HCT116 (cell line): Measurements from ENCODE around the gene RAPGEF1. TPM values are rescaled to one million over a fixed set of nuclear protein-coding genes. Genes with fewer than 3 reads are reported as not detected.

Experiments used
- ATAC-seq: fragments of 200-7000 bp; cut with Tn5 transposase; 2 replicates; pipeline ENCODE4 v1.9.1; 2020; ENCODE audit warnings: mild to moderate bottlenecking, moderate library complexity
- BruUV-seq: library from RNA; stranded (reverse); fragments of 400-500 nt; replicated peaks from 2 replicates; lab custom pipeline; 2021; lab: Mats Ljungman, UMichigan
- CTCF ChIA-PET: fragments of 300-600 bp; sonication (Branson Sonifier 250); formaldehyde crosslinking; loops from one replicate; lab custom pipeline; 2021; ENCODE audit warnings: antibody characterized with exemption; lab: Charles Lee
- POLR2A ChIA-PET: fragments of 300-600, 350-600 bp; sonication (Branson Sonifier 250); formaldehyde crosslinking; loops from one replicate; lab custom pipeline; 2021; ENCODE audit warnings: antibody characterized with exemption; lab: Charles Lee
- RAD21 ChIA-PET, 2 experiments: fragments of 300-600 bp; sonication (Branson Sonifier 250); formaldehyde crosslinking; loops; one replicate each; lab custom pipeline; 2023; ENCODE audit warnings: low total read pairs in 2 of 2; ENCODE audit not compliant: uncharacterized antibody in 2 of 2, unreplicated experiment in 2 of 2, low non-redundant PET in 1 of 2; lab: Charles Lee
- DNase-seq: peaks from one replicate; pipeline ENCODE4 v3.0.0-alpha.2; 2010; ENCODE audit warnings: low read depth, low spot score
- H2AFZ ChIP-seq: fragments of 200-600 bp; shearing (Covaris generic), sonication (generic); 2 replicates; pipeline ENCODE4 v1.6.1; 2017; ENCODE audit warnings: low read depth, mixed run types, mixed read lengths, antibody characterized with exemption, low read length; ENCODE audit not compliant: poor library complexity, severe bottlenecking
- H3K27ac ChIP-seq: 2 replicates; pipeline ENCODE4 v1.5.1; 2012; ENCODE audit warnings: low read depth, low read length
- H3K27me3 ChIP-seq: fragments of 200-600 bp; sonication (generic); 2 replicates; pipeline ENCODE4 v1.6.1; 2016; ENCODE audit warnings: mixed run types, low read length, mixed read lengths; ENCODE audit not compliant: insufficient read depth
- H3K36me3 ChIP-seq, 2 experiments: fragments of 200-500 bp in 1 of 2; fragments of 200-600 bp in 1 of 2; sonication (Bioruptor generic) in 1 of 2; sonication (generic) in 1 of 2; 2 replicates each; pipeline versions ENCODE4 v1.5.1 to v1.6.1; 2014 to 2016; ENCODE audit warnings: low read length in 2 of 2, inconsistent platforms in 1 of 2, mixed read lengths in 1 of 2, mixed run types in 1 of 2; ENCODE audit not compliant: insufficient read depth in 2 of 2, control insufficient read depth in 1 of 2
- H3K4me1 ChIP-seq, 2 experiments: fragments of 200-600 bp in 1 of 2; sonication (generic) in 1 of 2; 2 replicates each; pipeline versions ENCODE4 v1.5.1 to v1.6.1; 2012 to 2017; ENCODE audit warnings: low read length in 2 of 2, inconsistent platforms in 1 of 2, mild to moderate bottlenecking in 1 of 2, mixed read lengths in 1 of 2, mixed run types in 1 of 2, moderate library complexity in 1 of 2; ENCODE audit not compliant: insufficient read depth in 2 of 2, control insufficient read depth in 1 of 2
- H3K4me2 ChIP-seq: fragments of 200-600 bp; sonication (generic); 2 replicates; pipeline ENCODE4 v1.6.1; 2017; ENCODE audit warnings: mixed run types, low read length, mixed read lengths
- H3K4me3 ChIP-seq, 2 experiments: fragments of 200-600 bp in 1 of 2; sonication (generic) in 1 of 2; replicated peaks in 1 of 2; 2 replicates each; pipeline ENCODE4 v1.5.1; 2011 to 2016; ENCODE audit warnings: low read length in 2 of 2, control low read depth in 1 of 2, low read depth in 1 of 2, mild to moderate bottlenecking in 1 of 2, mixed read lengths in 1 of 2, mixed run types in 1 of 2
- H3K79me2 ChIP-seq: fragments of 200-600 bp; sonication (generic); 2 replicates; pipeline ENCODE4 v1.6.1; 2017; ENCODE audit warnings: mild to moderate bottlenecking, mixed run types, low read length, moderate library complexity, mixed read lengths; ENCODE audit not compliant: insufficient read depth
- H3K9ac ChIP-seq: fragments of 200-600 bp; sonication (generic); 2 replicates; pipeline ENCODE4 v1.6.1; 2016; ENCODE audit warnings: low read length, mixed read lengths
- H3K9me2 ChIP-seq: fragments of 200-600 bp; sonication (generic), shearing (Covaris generic); 2 replicates; pipeline ENCODE4 v1.6.1; 2017; ENCODE audit warnings: mixed run types, mild to moderate bottlenecking, moderate library complexity; ENCODE audit not compliant: insufficient read depth
- H3K9me3 ChIP-seq, 2 experiments: fragments of 200-500 bp in 1 of 2; fragments of 200-600 bp in 1 of 2; sonication (Bioruptor generic) in 1 of 2; sonication (generic) in 1 of 2; 2 replicates each; pipeline ENCODE4 v1.6.1; 2014 to 2017; ENCODE audit warnings: low read length in 2 of 2, mixed read lengths in 2 of 2, inconsistent platforms in 1 of 2, low read depth in 1 of 2, mild to moderate bottlenecking in 1 of 2, mixed run types in 1 of 2, moderate library complexity in 1 of 2; ENCODE audit not compliant: control insufficient read depth in 1 of 2, insufficient read depth in 1 of 2
- H4K20me1 ChIP-seq: fragments of 200-600 bp; sonication (generic), shearing (Covaris generic); 2 replicates; pipeline ENCODE4 v1.6.1; 2017; ENCODE audit warnings: mixed run types, mild to moderate bottlenecking, moderate library complexity; ENCODE audit not compliant: insufficient read depth
- ATF3 ChIP-seq: IDR thresholded peaks from 2 replicates; pipeline ENCODE4 v1.6.1; 2012
- CBX3 ChIP-seq: IDR thresholded peaks from 2 replicates; pipeline ENCODE4 v1.6.1; 2012; ENCODE audit warnings: low read depth
- CEBPB ChIP-seq: IDR thresholded peaks from 2 replicates; pipeline ENCODE4 v1.6.1; 2012; ENCODE audit warnings: low read depth
- EGR1 ChIP-seq: IDR thresholded peaks from 2 replicates; pipeline ENCODE4 v1.6.1; 2012; ENCODE audit warnings: low read depth
- ELF1 ChIP-seq: IDR thresholded peaks from 2 replicates; pipeline ENCODE4 v1.6.1; 2012; ENCODE audit warnings: low read depth, borderline replicate concordance
- EZH2 ChIP-seq: fragments of 200-600 bp; sonication (generic); IDR thresholded peaks from 2 replicates; pipeline ENCODE4 v1.6.1; 2017; ENCODE audit warnings: antibody characterized with exemption, mixed run types
- FOSL1 ChIP-seq: IDR thresholded peaks from 2 replicates; pipeline ENCODE4 v1.6.1; 2012; ENCODE audit warnings: low read depth
- JUND ChIP-seq: IDR thresholded peaks from 2 replicates; pipeline ENCODE4 v1.6.1; 2012
- MAX ChIP-seq: IDR thresholded peaks from 2 replicates; pipeline ENCODE4 v1.6.1; 2012
- POLR2A ChIP-seq: IDR thresholded peaks from 2 replicates; pipeline ENCODE4 v1.7.0; 2011; ENCODE audit warnings: borderline replicate concordance; ENCODE audit not compliant: insufficient read depth, insufficient read length; ENCODE audit errors: extremely low read depth
- POLR2AphosphoS5 ChIP-seq: IDR thresholded peaks from 2 replicates; pipeline ENCODE4 v1.6.1; 2011; ENCODE audit warnings: mild to moderate bottlenecking, low read depth, low read length, moderate library complexity
- RAD21 ChIP-seq: IDR thresholded peaks from 2 replicates; pipeline ENCODE4 v1.6.1; 2012; ENCODE audit warnings: low read depth, mild to moderate bottlenecking
- SIN3A ChIP-seq: IDR thresholded peaks from 2 replicates; pipeline ENCODE4 v1.6.1; 2012; ENCODE audit warnings: low read depth
- SP1 ChIP-seq: IDR thresholded peaks from 2 replicates; pipeline ENCODE4 v1.6.1; 2012; ENCODE audit warnings: low read depth
- SRF ChIP-seq: IDR thresholded peaks from 2 replicates; pipeline ENCODE4 v1.6.1; 2012; ENCODE audit warnings: low read depth
- TCF7L2 ChIP-seq: IDR thresholded peaks from 2 replicates; pipeline ENCODE4 v1.7.0; 2011; ENCODE audit warnings: borderline replicate concordance, inconsistent platforms; ENCODE audit not compliant: insufficient read depth, insufficient read length; ENCODE audit errors: extremely low read depth
- YY1 ChIP-seq: IDR thresholded peaks from 2 replicates; pipeline ENCODE4 v1.6.1; 2011; ENCODE audit warnings: low read length, low read depth, moderate library complexity, mild to moderate bottlenecking; ENCODE audit not compliant: insufficient replicate concordance; ENCODE audit errors: extremely low read depth
- ZFX ChIP-seq: fragments of 450-650 bp; IDR thresholded peaks from 2 replicates; pipeline ENCODE4 v1.6.1; 2017
- ZNF274 ChIP-seq: fragments of 200-500 bp; sonication (Bioruptor generic); IDR thresholded peaks from 2 replicates; pipeline ENCODE4 v1.6.1; 2014; ENCODE audit warnings: mild to moderate bottlenecking, low read depth, low read length, inconsistent platforms
- intact Hi-C: fragments of 100-400 bp; cut with micrococcal nuclease; formaldehyde crosslinking; loops from 2 replicates; pipeline ENCODE4 v1.10.0; 2022
- total RNA-seq: library from RNA; stranded (reverse); gene quantifications from one replicate; pipeline ENCODE4 v1.2.1, GENCODE V29; 2021; ENCODE audit not compliant: unreplicated experiment
- TF ChIP-seq, protein P1 (sequence below): IDR thresholded peaks from 2 replicates; pipeline ENCODE4 v1.6.1; 2011; ENCODE audit warnings: mild to moderate bottlenecking, low read length, moderate library complexity; ENCODE audit not compliant: insufficient replicate concordance; ENCODE audit errors: extremely low read depth

The RAPGEF1 gene
- total RNA-seq, 1 experiment from 2014 or later = 43.0 TPM

- Histone ChIP-seq H3K79me2 (no peaks in the 10 kb centered on the region), H3K4me2 (no peak overlapping the region), H3K36me3 (no peaks in the 10 kb centered on the region), H3K27ac (no peak overlapping the region), H3K27me3 (no peaks in the 10 kb centered on the region), H3K9me2 (no peaks in the 10 kb centered on the region), H2AFZ (no peak overlapping the region), H3K4me1 (no peaks in the 10 kb centered on the region), H3K9me3 (no peaks in the 10 kb centered on the region), H3K4me3 (no peak overlapping the region), H4K20me1 (no peaks in the 10 kb centered on the region), H3K9ac (no peak overlapping the region)
- DNase-seq (no peak), ATAC-seq (no peak)
- ChIA-PET CTCF (no interaction called here), RAD21 (no interaction called here), POLR2A (no interaction called here)
- TF ChIP-seq ZFX (no peak), ELF1 (no peak), TCF7L2 (no peak), ATF3 (no peak), CBX3 (no peak), POLR2A (no peak), FOSL1 (no peak), YY1 (no peak), RAD21 (no peak), SP1 (no peak), EGR1 (no peak), ZNF274 (no peak), CEBPB (no peak), SRF (no peak), SIN3A (no peak), EZH2 (no peak), MAX (no peak), JUND (no peak), POLR2AphosphoS5 (no peak)
- TF ChIP-seq, protein P1, sequence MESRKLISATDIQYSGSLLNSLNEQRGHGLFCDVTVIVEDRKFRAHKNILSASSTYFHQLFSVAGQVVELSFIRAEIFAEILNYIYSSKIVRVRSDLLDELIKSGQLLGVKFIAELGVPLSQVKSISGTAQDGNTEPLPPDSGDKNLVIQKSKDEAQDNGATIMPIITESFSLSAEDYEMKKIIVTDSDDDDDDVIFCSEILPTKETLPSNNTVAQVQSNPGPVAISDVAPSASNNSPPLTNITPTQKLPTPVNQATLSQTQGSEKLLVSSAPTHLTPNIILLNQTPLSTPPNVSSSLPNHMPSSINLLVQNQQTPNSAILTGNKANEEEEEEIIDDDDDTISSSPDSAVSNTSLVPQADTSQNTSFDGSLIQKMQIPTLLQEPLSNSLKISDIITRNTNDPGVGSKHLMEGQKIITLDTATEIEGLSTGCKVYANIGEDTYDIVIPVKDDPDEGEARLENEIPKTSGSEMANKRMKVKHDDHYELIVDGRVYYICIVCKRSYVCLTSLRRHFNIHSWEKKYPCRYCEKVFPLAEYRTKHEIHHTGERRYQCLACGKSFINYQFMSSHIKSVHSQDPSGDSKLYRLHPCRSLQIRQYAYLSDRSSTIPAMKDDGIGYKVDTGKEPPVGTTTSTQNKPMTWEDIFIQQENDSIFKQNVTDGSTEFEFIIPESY = no peak
- BruUV-seq = no TSS peak
- intact Hi-C loops = no loop called here
Measured at GRCh38 chr9:131537946-131538345, 201.9 kb downstream of the RAPGEF1 start.
